Mesenchymal stem cell (in vitro differentiated cells and primary cell): ENCODE measurements around the gene RTF2. TPM values are rescaled to one million over a fixed set of nuclear protein-coding genes. Genes with fewer than 3 reads are reported as not detected.

Experiments
- DNase-seq: peaks from one replicate; pipeline ENCODE4 v3.0.0-alpha.2; 2013
- H2AFZ ChIP-seq: one replicate; pipeline ENCODE4 v1.6.1; 2013; ENCODE audit warnings: low read depth, mild to moderate bottlenecking, control low read depth, inconsistent platforms, low read length, moderate library complexity
- H2AK5ac ChIP-seq: 2 replicates; pipeline ENCODE4 v1.6.1; 2013; ENCODE audit warnings: low read length, moderate library complexity, mild to moderate bottlenecking, inconsistent platforms; ENCODE audit not compliant: severe bottlenecking
- H2BK120ac ChIP-seq: one replicate; pipeline ENCODE4 v1.6.1; 2013; ENCODE audit warnings: low read depth, mild to moderate bottlenecking, inconsistent platforms, low read length, moderate library complexity
- H2BK12ac ChIP-seq, 2 experiments: one replicate each; pipeline ENCODE4 v1.6.1; 2013; ENCODE audit warnings: inconsistent platforms in 2 of 2, low read length in 2 of 2, mild to moderate bottlenecking in 2 of 2, moderate library complexity in 2 of 2, control low read depth in 1 of 2
- H2BK15ac ChIP-seq: one replicate; pipeline ENCODE4 v1.6.1; 2013; ENCODE audit warnings: mild to moderate bottlenecking, low read depth, inconsistent platforms; ENCODE audit not compliant: poor library complexity, severe bottlenecking
- H2BK5ac ChIP-seq: 2 replicates; pipeline ENCODE4 v1.6.1; 2013; ENCODE audit warnings: low read depth, mild to moderate bottlenecking, low read length, control low read depth, inconsistent platforms; ENCODE audit not compliant: poor library complexity, severe bottlenecking
- H3K14ac ChIP-seq, 2 experiments: one replicate each; pipeline ENCODE4 v1.6.1; 2013; ENCODE audit warnings: inconsistent platforms in 2 of 2, low read length in 2 of 2, control low read depth in 1 of 2, mild to moderate bottlenecking in 1 of 2, moderate library complexity in 1 of 2
- H3K18ac ChIP-seq, 2 experiments: one replicate each; pipeline ENCODE4 v1.6.1; 2013; ENCODE audit warnings: inconsistent platforms in 2 of 2, low read length in 2 of 2, control low read depth in 1 of 2, low read depth in 1 of 2, mild to moderate bottlenecking in 1 of 2
- H3K23ac ChIP-seq, 2 experiments: one replicate each; pipeline ENCODE4 v1.6.1; 2013; ENCODE audit warnings: inconsistent platforms in 2 of 2, low read length in 2 of 2, mild to moderate bottlenecking in 2 of 2, moderate library complexity in 2 of 2, control low read depth in 1 of 2
- H3K27ac ChIP-seq: 2 replicates; pipeline ENCODE4 v1.5.1; 2013; ENCODE audit warnings: mild to moderate bottlenecking, moderate library complexity, low read length, control low read depth, inconsistent platforms; ENCODE audit not compliant: poor library complexity, severe bottlenecking
- H3K27me3 ChIP-seq, 2 experiments: 2 replicates each; pipeline versions ENCODE4 v1.6.1 to v1.7.0; 2013; ENCODE audit warnings: low read length in 2 of 2, mild to moderate bottlenecking in 2 of 2, moderate library complexity in 2 of 2, control low read depth in 1 of 2, inconsistent platforms in 1 of 2; ENCODE audit not compliant: control insufficient read depth in 1 of 2, insufficient read depth in 1 of 2
- H3K36me3 ChIP-seq, 2 experiments: 2 replicates each; pipeline versions ENCODE4 v1.6.1 to v1.7.0; 2013; ENCODE audit warnings: low read length in 2 of 2, control low read depth in 1 of 2, inconsistent platforms in 1 of 2, low read depth in 1 of 2, mild to moderate bottlenecking in 1 of 2; ENCODE audit not compliant: insufficient read depth in 2 of 2, control insufficient read depth in 1 of 2
- H3K4ac ChIP-seq, 2 experiments: one replicate each; pipeline ENCODE4 v1.6.1; 2013; ENCODE audit warnings: inconsistent platforms in 2 of 2, low read length in 2 of 2, mild to moderate bottlenecking in 2 of 2, moderate library complexity in 2 of 2, control low read depth in 1 of 2, low read depth in 1 of 2
- H3K4me1 ChIP-seq: 2 replicates; pipeline ENCODE4 v1.6.1; 2013; ENCODE audit warnings: low read depth, low read length, control low read depth; ENCODE audit not compliant: control insufficient read depth, insufficient read depth
- H3K4me2 ChIP-seq: 2 replicates; pipeline ENCODE4 v1.6.1; 2013; ENCODE audit warnings: low read length, mild to moderate bottlenecking, inconsistent platforms; ENCODE audit not compliant: poor library complexity, severe bottlenecking
- H3K4me3 ChIP-seq, 2 experiments: 2 replicates each; pipeline versions ENCODE4 v1.5.1 to v1.7.0; 2013; ENCODE audit warnings: low read length in 2 of 2, mild to moderate bottlenecking in 2 of 2, control low read depth in 1 of 2, low read depth in 1 of 2; ENCODE audit not compliant: insufficient read depth in 1 of 2
- H3K79me1 ChIP-seq: replicated peaks from 2 replicates; pipeline ENCODE4 v1.6.1; 2013; ENCODE audit warnings: mild to moderate bottlenecking, control low read depth, low read length, inconsistent platforms; ENCODE audit not compliant: poor library complexity, severe bottlenecking
- H3K9ac ChIP-seq: 2 replicates; pipeline ENCODE4 v1.7.0; 2013; ENCODE audit warnings: mild to moderate bottlenecking, low read length, moderate library complexity
- H3K9me3 ChIP-seq: 2 replicates; pipeline ENCODE4 v1.7.0; 2013; ENCODE audit warnings: mild to moderate bottlenecking, low read length; ENCODE audit not compliant: control insufficient read depth
- H4K8ac ChIP-seq: one replicate; pipeline ENCODE4 v1.6.1; 2013; ENCODE audit warnings: inconsistent platforms, mild to moderate bottlenecking, low read length, moderate library complexity
- H4K91ac ChIP-seq: one replicate; pipeline ENCODE4 v1.6.1; 2013; ENCODE audit warnings: mild to moderate bottlenecking, low read length, inconsistent platforms
- WGBS: methylation state at CpG from one replicate; pipeline ENCODE4 v1.1.7; 2013; ENCODE audit warnings: mixed read lengths; 5-methylcytosine and 5-hydroxymethylcytosine counted together
- polyA plus RNA-seq, 2 experiments: library from polyadenylated mRNA; stranded (reverse); fragments of 200-250 nt; gene quantifications; one replicate each; pipeline ENCODE4 v1.2.3, GENCODE V29; 2013

RTF2 gene
- 64.8 TPM for polyA plus RNA-seq (2013, experiment 1 of 2)
- polyA plus RNA-seq (2013, experiment 2 of 2) = 64.7 TPM

- Histone ChIP-seq H3K36me3 (peaks cover 5 to 15% of the 10 kb centered on the region in 2 experiments), H3K9me3 (no peaks in the 10 kb centered on the region), H3K4me2 (peak within 1 kb of the TSS; percentile 72), H4K91ac (no peak within 1 kb of the TSS), H4K8ac (peak within 1 kb of the TSS; percentile 85), H3K79me1 (peaks cover 11% of the 10 kb centered on the region), H3K4me3 (peak within 1 kb of the TSS; percentile 73 to 91), H3K4me1 (no peaks in the 10 kb centered on the region), H2AFZ (peak within 1 kb of the TSS; percentile 49), H2BK5ac (no peak within 1 kb of the TSS), H3K4ac (peak within 1 kb of the TSS in 1 of 2 experiments; percentile 24), H3K23ac (no peak within 1 kb of the TSS), H3K18ac (peak within 1 kb of the TSS; percentile 52 to 79), H3K9ac (peak within 1 kb of the TSS; percentile 97), H2BK120ac (no peak within 1 kb of the TSS), H3K27ac (peak within 1 kb of the TSS; percentile 26), H3K14ac (no peak within 1 kb of the TSS), H2BK15ac (no peak within 1 kb of the TSS), H2AK5ac (no peak within 1 kb of the TSS), H2BK12ac (peak within 1 kb of the TSS in 1 of 2 experiments; percentile 17), H3K27me3 (no peaks in the 10 kb centered on the region)
- WGBS = under 1% methylated on average over 53 of the region's 55 CpGs
- DNase-seq = peak; percentile 94
These were observed at the start of gene RTF2 for GRCh38 chr20:56468316-56469076. TSS of gene RTF2 (plus strand) at chr20:56468627. CDS start at chr20:56468698, 71 bp downstream.

- no peak overlapping the region for H4K8ac ChIP-seq
- H3K79me1 ChIP-seq = no peaks in the 10 kb centered on the region
- H3K23ac ChIP-seq = no peak overlapping the region
- H2AK5ac ChIP-seq = peak overlapping the region; percentile 71
- H4K91ac ChIP-seq = no peak overlapping the region
- no peak overlapping the region for H3K4me2 ChIP-seq
- H3K9ac ChIP-seq = no peak overlapping the region
- no peak overlapping the region for H2BK12ac ChIP-seq
- no peak overlapping the region for H3K14ac ChIP-seq
- H2BK120ac ChIP-seq = no peak overlapping the region
- DNase-seq = no peak
- no peak overlapping the region for H2BK5ac ChIP-seq
- H2AFZ ChIP-seq = no peak overlapping the region
- no peak overlapping the region for H3K4ac ChIP-seq
- peaks cover 0 to 4% of the 10 kb centered on the region in 2 experiments for H3K27me3 ChIP-seq
- 100% methylated on average over 1 of the region's 2 CpGs for WGBS
- H3K27ac ChIP-seq = no peak overlapping the region
- H2BK15ac ChIP-seq = no peak overlapping the region
- H3K9me3 ChIP-seq = no peaks in the 10 kb centered on the region
- H3K4me1 ChIP-seq = peaks cover 18% of the 10 kb centered on the region
- H3K18ac ChIP-seq = no peak overlapping the region
- H3K4me3 ChIP-seq = no peak overlapping the region
- peaks cover 0 to 4% of the 10 kb centered on the region in 2 experiments for H3K36me3 ChIP-seq
These were observed 48.4 kb upstream of the RTF2 start for GRCh38 chr20:56420028-56420427.

- WGBS = 95% methylated on average over 9 of the region's 11 CpGs
These were observed 47.3 kb upstream of the RTF2 start for GRCh38 chr20:56420940-56421688.

More at GRCh38 chr20:56420940-56421688, 47.3 kb upstream of the RTF2 start:
- Histone ChIP-seq H3K9ac (no peak overlapping the region), H3K79me1 (no peaks in the 10 kb centered on the region), H3K18ac (no peak overlapping the region), H3K4me3 (no peak overlapping the region), H4K91ac (no peak overlapping the region), H3K4me1 (peaks cover 18% of the 10 kb centered on the region), H3K14ac (no peak overlapping the region), H2AFZ (no peak overlapping the region), H3K4me2 (no peak overlapping the region), H3K27ac (no peak overlapping the region), H4K8ac (no peak overlapping the region), H2BK15ac (no peak overlapping the region), H2BK12ac (no peak overlapping the region), H3K4ac (no peak overlapping the region), H3K36me3 (peaks cover 0 to 4% of the 10 kb centered on the region in 2 experiments), H3K27me3 (peaks cover 0 to 10% of the 10 kb centered on the region in 2 experiments), H2AK5ac (no peak overlapping the region), H3K23ac (no peak overlapping the region), H3K9me3 (no peaks in the 10 kb centered on the region), H2BK5ac (no peak overlapping the region), H2BK120ac (no peak overlapping the region)
- DNase-seq = no peak
